Neural progenitor cell (in vitro differentiated cells): ENCODE results near the gene CLDN20. TPM values are rescaled to one million over a fixed set of nuclear protein-coding genes. Genes with fewer than 3 reads are reported as not detected.

ENCODE experiments used
- DNase-seq: peaks from one replicate; pipeline ENCODE4 v3.0.0-alpha.2; 2016; ENCODE audit warnings: low spot score
- H2AFZ ChIP-seq: fragments of 200-600 bp; sonication (generic); replicated peaks from 2 replicates; pipeline ENCODE4 v1.6.1; 2016; ENCODE audit warnings: antibody characterized with exemption
- H3F3A ChIP-seq: fragments of 200-600 bp; sonication (generic); 2 replicates; pipeline ENCODE4 v1.6.1; 2016; ENCODE audit warnings: antibody characterized with exemption, low read depth
- H3K27ac ChIP-seq: fragments of 200-600 bp; sonication (generic); 2 replicates; pipeline ENCODE4 v1.5.1; 2016; ENCODE audit warnings: mild to moderate bottlenecking
- H3K27me3 ChIP-seq: fragments of 200-600 bp; sonication (generic); 2 replicates; pipeline ENCODE4 v1.6.1; 2016; ENCODE audit warnings: mild to moderate bottlenecking, moderate library complexity
- H3K36me3 ChIP-seq: fragments of 200-600 bp; sonication (generic); 2 replicates; pipeline ENCODE4 v1.5.1; 2016
- H3K4me1 ChIP-seq: fragments of 200-600 bp; sonication (generic); 2 replicates; pipeline ENCODE4 v1.6.1; 2016; ENCODE audit warnings: mixed run types
- H3K4me2 ChIP-seq: fragments of 200-600 bp; sonication (generic); 2 replicates; pipeline ENCODE4 v1.6.1; 2016
- H3K4me3 ChIP-seq: fragments of 200-600 bp; sonication (generic); 2 replicates; pipeline ENCODE4 v1.5.1; 2016
- H3K79me2 ChIP-seq: fragments of 200-600 bp; sonication (generic); 2 replicates; pipeline ENCODE4 v1.6.1; 2016; ENCODE audit warnings: low read depth
- H3K9ac ChIP-seq: fragments of 200-600 bp; sonication (generic); 2 replicates; pipeline ENCODE4 v1.6.1; 2016
- H3K9me3 ChIP-seq: fragments of 200-600 bp; sonication (generic); 2 replicates; pipeline ENCODE4 v1.5.1; 2016; ENCODE audit warnings: low read depth
- H4K20me1 ChIP-seq: fragments of 200-600 bp; sonication (generic); 2 replicates; pipeline ENCODE4 v1.6.1; 2016; ENCODE audit warnings: low read depth
- H3K27ac Mint-ChIP-seq: 3 replicates; pipeline ENCODE4 v1.8.0; 2021; ENCODE audit warnings: mixed read lengths
- H3K27me3 Mint-ChIP-seq: 2 replicates; pipeline ENCODE4 v1.8.0; 2022; ENCODE audit warnings: low read depth, mild to moderate bottlenecking, inconsistent platforms, moderate library complexity, mixed read lengths; ENCODE audit not compliant: insufficient read depth
- H3K36me3 Mint-ChIP-seq: 3 replicates; pipeline ENCODE4 v1.8.0; 2021; ENCODE audit warnings: mixed read lengths
- H3K4me1 Mint-ChIP-seq: 3 replicates; pipeline ENCODE4 v1.8.0; 2021; ENCODE audit warnings: mixed read lengths
- H3K4me3 Mint-ChIP-seq: 3 replicates; pipeline ENCODE4 v1.8.0; 2021; ENCODE audit warnings: mild to moderate bottlenecking, moderate library complexity, mixed read lengths
- H3K9me3 Mint-ChIP-seq: 3 replicates; pipeline ENCODE4 v1.8.0; 2020; ENCODE audit warnings: mixed read lengths
- EZH2 ChIP-seq: fragments of 200-600 bp; sonication (generic); IDR thresholded peaks from 2 replicates; pipeline ENCODE4 v1.6.1; 2017; ENCODE audit warnings: antibody characterized with exemption, mild to moderate bottlenecking, moderate library complexity
- EZH2phosphoT487 ChIP-seq: fragments of 200-600 bp; sonication (generic); IDR thresholded peaks from 2 replicates; pipeline ENCODE4 v1.6.1; 2017; ENCODE audit warnings: antibody characterized with exemption
- total RNA-seq: library from RNA; depleted of rRNA; stranded (reverse); fragments of >200 nt; gene quantifications from 2 replicates; pipeline ENCODE4 v1.2.3, GENCODE V29; 2015; ENCODE audit warnings: low replicate concordance
- TF ChIP-seq, protein P1 (sequence below): fragments of 200-600 bp; sonication (generic); IDR thresholded peaks from 2 replicates; pipeline ENCODE4 v1.5.1; 2017; ENCODE audit warnings: antibody characterized with exemption, mild to moderate bottlenecking

The CLDN20 gene
- total RNA-seq, 1 donor from 2014 or later, result not detected

DNA sequence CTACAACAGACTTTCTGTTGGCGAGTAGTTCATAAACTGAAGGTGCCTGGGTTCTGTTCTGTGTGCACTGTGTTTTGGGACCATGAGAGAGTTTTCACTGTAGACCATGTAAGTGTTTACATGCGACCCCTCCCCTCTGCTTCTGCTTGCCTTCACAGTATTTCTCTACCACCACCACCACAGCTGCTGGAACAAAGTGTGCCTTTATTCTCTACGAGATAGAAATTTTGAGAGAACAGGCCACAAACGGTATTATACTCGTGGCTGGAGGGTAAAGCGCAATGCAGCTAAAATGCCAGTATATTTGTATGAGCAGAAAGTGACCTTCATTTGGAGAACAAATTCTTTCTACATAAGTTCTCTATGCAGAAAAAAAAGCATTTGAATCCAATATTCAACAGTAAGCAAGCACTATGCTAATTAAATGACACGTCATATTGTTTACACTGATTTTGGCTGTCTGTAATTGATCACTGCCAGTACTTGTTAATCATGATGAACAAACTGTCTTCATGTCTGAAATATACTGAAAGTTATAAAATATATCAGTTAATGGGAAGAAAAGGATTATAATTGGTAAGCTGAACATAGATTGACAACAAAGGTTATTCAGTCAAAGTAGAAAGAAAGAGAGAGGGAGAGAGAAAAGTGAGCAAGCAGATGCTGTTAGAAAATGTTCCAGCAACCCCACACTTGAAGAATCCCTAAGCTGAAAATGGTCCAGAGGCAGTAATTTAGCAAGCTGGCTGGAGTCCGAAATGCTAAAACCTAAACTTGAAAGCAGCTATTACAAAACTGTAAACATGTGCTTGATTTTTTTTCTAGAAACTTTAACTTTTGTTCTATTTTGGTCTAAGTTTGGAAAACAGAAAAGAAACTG lies 8.8 kb downstream of the CLDN20 start:
- Histone ChIP-seq H3K4me1 (peaks cover 36% of the 10 kb centered on the region), H3F3A (peaks cover 12% of the 10 kb centered on the region), H3K79me2 (no peaks in the 10 kb centered on the region), H3K9me3 (no peaks in the 10 kb centered on the region), H3K9ac (no peak overlapping the region), H3K4me2 (no peak overlapping the region), H3K27ac (no peak overlapping the region), H3K27me3 (no peaks in the 10 kb centered on the region), H3K4me3 (no peak overlapping the region), H2AFZ (no peak overlapping the region), H3K36me3 (no peaks in the 10 kb centered on the region), H4K20me1 (peaks cover 7% of the 10 kb centered on the region)
- DNase-seq, result no peak
- Mint-ChIP-seq H3K27ac (peak overlapping the region; percentile 46), H3K4me1 (peaks cover 57% of the 10 kb centered on the region), H3K36me3 (peaks cover 11% of the 10 kb centered on the region), H3K27me3 (peaks cover 3% of the 10 kb centered on the region), H3K4me3 (no peak overlapping the region), H3K9me3 (no peaks in the 10 kb centered on the region)
- TF ChIP-seq, protein P1, sequence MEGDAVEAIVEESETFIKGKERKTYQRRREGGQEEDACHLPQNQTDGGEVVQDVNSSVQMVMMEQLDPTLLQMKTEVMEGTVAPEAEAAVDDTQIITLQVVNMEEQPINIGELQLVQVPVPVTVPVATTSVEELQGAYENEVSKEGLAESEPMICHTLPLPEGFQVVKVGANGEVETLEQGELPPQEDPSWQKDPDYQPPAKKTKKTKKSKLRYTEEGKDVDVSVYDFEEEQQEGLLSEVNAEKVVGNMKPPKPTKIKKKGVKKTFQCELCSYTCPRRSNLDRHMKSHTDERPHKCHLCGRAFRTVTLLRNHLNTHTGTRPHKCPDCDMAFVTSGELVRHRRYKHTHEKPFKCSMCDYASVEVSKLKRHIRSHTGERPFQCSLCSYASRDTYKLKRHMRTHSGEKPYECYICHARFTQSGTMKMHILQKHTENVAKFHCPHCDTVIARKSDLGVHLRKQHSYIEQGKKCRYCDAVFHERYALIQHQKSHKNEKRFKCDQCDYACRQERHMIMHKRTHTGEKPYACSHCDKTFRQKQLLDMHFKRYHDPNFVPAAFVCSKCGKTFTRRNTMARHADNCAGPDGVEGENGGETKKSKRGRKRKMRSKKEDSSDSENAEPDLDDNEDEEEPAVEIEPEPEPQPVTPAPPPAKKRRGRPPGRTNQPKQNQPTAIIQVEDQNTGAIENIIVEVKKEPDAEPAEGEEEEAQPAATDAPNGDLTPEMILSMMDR, result no peak
- TF ChIP-seq EZH2phosphoT487, result no peak
- TF ChIP-seq EZH2, result no peak

DNA sequence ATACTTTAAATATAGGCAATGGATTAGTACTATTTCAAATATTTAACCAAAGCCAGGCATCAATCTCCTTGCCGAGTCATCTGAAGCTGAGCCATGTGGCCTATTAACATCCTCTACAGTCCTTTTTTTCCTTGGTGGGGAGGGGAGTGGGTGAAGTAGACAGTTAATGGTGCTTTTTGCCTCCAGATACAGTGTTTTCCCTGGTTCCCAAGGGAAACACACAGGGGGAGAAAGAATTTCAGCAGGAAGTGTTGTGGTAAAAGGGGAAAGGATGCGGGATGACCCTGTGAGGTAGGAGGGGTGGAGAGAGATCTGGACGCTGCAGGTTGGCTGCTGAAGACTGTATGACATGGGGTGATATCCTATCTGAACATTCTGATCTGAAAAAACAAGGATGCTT lies 9.6 kb downstream of the CLDN20 start:
- Mint-ChIP-seq H3K9me3 (no peaks in the 10 kb centered on the region), H3K27me3 (peaks cover 3% of the 10 kb centered on the region), H3K4me1 (peaks cover 50% of the 10 kb centered on the region), H3K27ac (peak overlapping the region; percentile 84), H3K4me3 (no peak overlapping the region), H3K36me3 (peaks cover 9% of the 10 kb centered on the region)
- H3K36me3 ChIP-seq, result no peaks in the 10 kb centered on the region
- no peak for DNase-seq
- peaks cover 3% of the 10 kb centered on the region for H4K20me1 ChIP-seq
- peaks cover 4% of the 10 kb centered on the region for H3F3A ChIP-seq
- no peak overlapping the region for H3K4me2 ChIP-seq
- no peaks in the 10 kb centered on the region for H3K9me3 ChIP-seq
- no peak overlapping the region for H3K4me3 ChIP-seq
- peaks cover 36% of the 10 kb centered on the region for H3K4me1 ChIP-seq
- TF ChIP-seq EZH2phosphoT487 (no peak), EZH2 (no peak)
- TF ChIP-seq, protein P1, result no peak
- H3K9ac ChIP-seq, result no peak overlapping the region
- no peak overlapping the region for H2AFZ ChIP-seq
- H3K27ac ChIP-seq, result no peak overlapping the region
- H3K79me2 ChIP-seq, result no peaks in the 10 kb centered on the region
- no peaks in the 10 kb centered on the region for H3K27me3 ChIP-seq

DNA sequence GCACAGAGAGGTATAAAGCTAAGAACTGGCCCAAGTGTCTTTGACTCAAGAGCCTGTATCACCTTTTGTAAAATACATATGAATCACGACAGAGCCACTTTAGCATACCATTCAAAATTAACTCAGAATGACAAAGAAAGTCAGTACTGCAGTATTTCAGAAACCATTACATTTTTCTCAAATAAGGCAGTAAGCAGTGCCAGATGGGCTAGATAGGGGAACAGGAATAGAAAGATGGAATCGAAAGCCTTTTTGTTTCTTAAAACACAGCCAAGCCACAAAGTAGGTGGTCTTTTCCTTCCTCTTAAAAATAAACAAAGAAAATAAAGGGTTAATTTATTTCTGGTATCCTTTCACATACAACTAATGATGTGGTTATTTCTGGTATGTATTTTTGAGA lies 10.3 kb downstream of the CLDN20 start:
- H3K4me1 ChIP-seq, result peaks cover 33% of the 10 kb centered on the region
- no peak overlapping the region for H3K4me2 ChIP-seq
- H3K27me3 Mint-ChIP-seq, result peaks cover 3% of the 10 kb centered on the region
- no peak overlapping the region for H3K4me3 Mint-ChIP-seq
- no peak overlapping the region for H3K27ac ChIP-seq
- H3K9me3 Mint-ChIP-seq, result no peaks in the 10 kb centered on the region
- H4K20me1 ChIP-seq, result peaks cover 3% of the 10 kb centered on the region
- no peaks in the 10 kb centered on the region for H3K27me3 ChIP-seq
- no peak for DNase-seq
- no peak overlapping the region for H3K9ac ChIP-seq
- H3K36me3 Mint-ChIP-seq, result peaks cover 11% of the 10 kb centered on the region
- H3K9me3 ChIP-seq, result no peaks in the 10 kb centered on the region
- H3K79me2 ChIP-seq, result no peaks in the 10 kb centered on the region
- peaks cover 50% of the 10 kb centered on the region for H3K4me1 Mint-ChIP-seq
- no peak overlapping the region for H2AFZ ChIP-seq
- no peak overlapping the region for H3K27ac Mint-ChIP-seq
- TF ChIP-seq EZH2 (no peak), EZH2phosphoT487 (no peak)
- TF ChIP-seq, protein P1, result no peak
- H3K4me3 ChIP-seq, result no peak overlapping the region
- no peaks in the 10 kb centered on the region for H3K36me3 ChIP-seq
- no peaks in the 10 kb centered on the region for H3F3A ChIP-seq
